K562 (cell line): ENCODE results near the gene WSCD1.

Source experiments
- BRCA1 ChIP-seq, 2 experiments: fragments of 450-650 bp in 1 of 2; sonication (generic) in 1 of 2; formaldehyde crosslinking in 1 of 2; IDR thresholded peaks; 2 replicates each; pipeline versions ENCODE4 v1.5.0 to v1.6.1; 2017 to 2020; ENCODE audit warnings: mild to moderate bottlenecking in 1 of 2, missing genetic modification reagents in 1 of 2
- HNRNPL ChIP-seq: fragments of 200-400 bp; formaldehyde crosslinking; IDR thresholded peaks from 2 replicates; pipeline ENCODE4 v1.6.1; 2017; ENCODE audit warnings: low read depth, mild to moderate bottlenecking, low read length
- YY1 ChIP-seq, 3 experiments: IDR thresholded peaks; 2 replicates each; pipeline ENCODE4 v1.6.1; 2011; ENCODE audit warnings: low read length in 2 of 3, mild to moderate bottlenecking in 2 of 3, moderate library complexity in 2 of 3, borderline replicate concordance in 1 of 3, control low read depth in 1 of 3, low read depth in 1 of 3; ENCODE audit not compliant: insufficient read depth in 3 of 3, insufficient replicate concordance in 2 of 3, control insufficient read depth in 1 of 3, insufficient read length in 1 of 3; ENCODE audit errors: extremely low read depth in 1 of 3
- ZNF24 ChIP-seq: fragments of 450-650 bp; IDR thresholded peaks from 2 replicates; pipeline ENCODE4 v1.6.1; 2016

- TF ChIP-seq HNRNPL (no peak), ZNF24 (no peak), YY1 (IDR thresholded peaks at IDR 0.05; ENCODE audit: borderline replicate concordance in 1 of 3, control insufficient read depth in 1 of 3, extremely low read depth in 1 of 3, insufficient read depth in 3 of 3, insufficient read length in 1 of 3, insufficient replicate concordance in 2 of 3, low read depth in 1 of 3, low read length in 2 of 3) (no peak), BRCA1 (IDR thresholded peaks at IDR 0.05) (no peak), BRCA1 (CRISPR knock-in tag; IDR thresholded peaks at IDR 0.05) (no peak)
Observed at GRCh38 chr17:6104956-6105648, 34.9 kb downstream of the WSCD1 start.
